Activated CD4-positive, alpha-beta T cell treated with anti-CD3 and anti-CD28 coated beads, Interleukin-2, amount 50 U/mL, for 48 hours (primary cell): ENCODE results near the gene NTN5.
"Not testable (repeated sequence)": the region's sequence is repeated elsewhere in the genome, so short reads cannot be mapped to it uniquely, and the experiment has no call there.

ENCODE experiments used
- DNase-seq, 2 experiments: peaks; one replicate each; pipeline ENCODE4 v3.0.0-alpha.2; 2020

The NTN5 gene, protein sequence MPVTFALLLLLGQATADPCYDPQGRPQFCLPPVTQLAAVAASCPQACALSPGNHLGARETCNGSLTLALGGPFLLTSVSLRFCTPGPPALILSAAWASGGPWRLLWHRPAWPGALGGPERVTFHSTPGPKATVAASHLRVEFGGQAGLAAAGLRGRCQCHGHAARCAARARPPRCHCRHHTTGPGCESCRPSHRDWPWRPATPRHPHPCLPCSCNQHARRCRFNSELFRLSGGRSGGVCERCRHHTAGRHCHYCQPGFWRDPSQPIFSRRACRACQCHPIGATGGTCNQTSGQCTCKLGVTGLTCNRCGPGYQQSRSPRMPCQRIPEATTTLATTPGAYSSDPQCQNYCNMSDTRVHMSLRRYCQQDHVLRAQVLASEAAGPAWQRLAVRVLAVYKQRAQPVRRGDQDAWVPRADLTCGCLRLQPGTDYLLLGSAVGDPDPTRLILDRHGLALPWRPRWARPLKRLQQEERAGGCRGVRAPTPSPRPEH

DNA sequence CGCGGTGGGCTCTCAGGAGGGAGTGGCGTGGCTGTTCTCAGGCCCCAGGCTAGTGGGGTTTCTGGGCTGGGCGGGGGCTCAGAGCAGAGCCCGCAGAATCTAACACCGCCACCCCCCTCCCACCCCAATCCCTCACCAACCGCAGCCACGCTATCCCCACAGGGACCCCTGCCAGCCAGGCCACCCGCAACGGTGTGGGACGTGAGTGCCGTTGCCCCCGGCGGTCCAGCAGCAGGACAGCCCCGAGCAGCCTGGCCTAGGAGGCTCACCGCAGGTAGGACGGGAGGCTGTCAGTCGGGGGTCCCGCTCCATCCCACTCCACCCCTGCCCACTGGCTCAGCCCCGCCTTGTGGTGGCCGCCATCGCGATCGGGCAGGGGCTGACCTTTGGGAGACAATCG, at the start of gene NTN5:
Gene NTN5, minus strand, starts transcription at position 24 of the 400 bp plus-strand sequence. CDS start 2,031 bp downstream, outside the sequence.
- DNase-seq, result no peak

DNA sequence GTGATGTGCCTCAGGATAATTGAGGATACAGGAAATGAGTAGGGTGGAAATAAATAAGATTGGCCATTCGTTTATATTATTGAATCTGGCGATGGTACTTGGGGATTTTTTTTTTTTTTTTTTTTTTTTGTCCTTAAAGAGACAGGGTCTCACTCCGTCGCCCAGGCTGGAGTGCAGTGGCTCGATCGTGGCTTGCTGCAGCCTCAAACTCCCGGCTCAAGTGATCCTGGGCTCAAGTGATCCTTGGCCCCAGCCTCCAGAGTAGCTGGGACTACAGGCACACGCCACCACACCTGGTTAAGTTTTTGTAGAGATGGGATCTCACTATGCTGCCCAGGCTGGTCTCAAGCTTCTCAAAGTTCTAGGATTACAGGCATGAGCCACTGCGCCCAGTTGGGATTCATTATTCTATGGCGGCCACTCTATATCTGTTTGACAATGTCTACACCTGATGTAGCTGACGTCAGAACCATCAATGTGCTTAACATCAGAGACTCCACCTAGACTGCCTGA, 49.4 kb upstream of the NTN5 start:
- no peak for DNase-seq

DNA sequence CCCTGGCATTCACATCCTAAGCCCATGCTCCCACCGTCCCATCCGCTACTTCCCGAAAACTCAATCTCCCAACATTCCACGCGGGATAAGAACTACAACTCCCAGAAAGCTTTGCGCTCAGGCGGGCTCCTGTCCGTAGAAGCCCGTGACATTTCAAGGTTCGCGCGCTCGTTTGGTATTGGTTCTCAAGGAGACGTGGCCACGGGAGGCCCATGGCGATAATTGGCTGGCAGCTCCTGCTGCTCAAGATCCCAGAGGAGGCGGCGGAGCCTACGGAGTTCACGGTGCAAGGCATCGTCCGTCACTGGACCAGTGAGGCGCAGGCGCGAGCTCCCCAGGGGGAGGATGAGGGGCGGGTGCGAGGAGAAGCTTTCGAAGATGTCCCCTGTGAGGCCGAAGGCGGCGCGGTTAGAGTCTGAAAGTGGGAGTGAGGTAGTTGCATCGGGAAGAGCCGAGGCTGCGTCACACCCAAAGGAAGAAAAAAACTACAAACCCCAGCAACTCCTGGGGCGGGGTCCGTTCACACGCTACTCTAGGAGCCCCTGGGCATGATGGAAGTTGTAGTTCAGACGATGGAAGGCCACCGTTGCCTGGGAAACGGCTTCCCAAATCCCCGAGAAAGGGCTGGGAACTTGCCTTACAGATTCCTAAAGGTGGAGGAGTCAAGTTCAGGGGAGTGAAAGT, 47.9 kb upstream of the NTN5 start:
- DNase-seq, result peak; percentile 93 to 95

DNA sequence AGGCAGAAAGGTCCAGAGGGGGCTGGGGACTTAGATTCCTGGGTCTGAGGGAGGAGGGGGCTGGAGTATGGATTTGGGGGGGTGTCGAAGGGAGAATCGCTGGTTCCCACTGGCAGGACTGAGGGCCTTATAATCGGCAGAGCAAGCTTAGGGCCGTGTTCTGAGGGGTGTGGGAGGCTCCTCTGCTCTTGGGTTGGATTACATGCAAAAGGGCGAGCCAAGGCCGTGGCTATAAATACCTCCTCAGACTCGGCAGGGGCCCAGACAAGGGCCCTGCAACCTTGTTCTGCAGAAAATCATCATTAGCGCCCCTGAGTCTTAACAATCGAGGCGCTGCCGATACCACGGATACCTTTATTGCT, 47.4 kb upstream of the NTN5 start:
- no peak for DNase-seq

DNA sequence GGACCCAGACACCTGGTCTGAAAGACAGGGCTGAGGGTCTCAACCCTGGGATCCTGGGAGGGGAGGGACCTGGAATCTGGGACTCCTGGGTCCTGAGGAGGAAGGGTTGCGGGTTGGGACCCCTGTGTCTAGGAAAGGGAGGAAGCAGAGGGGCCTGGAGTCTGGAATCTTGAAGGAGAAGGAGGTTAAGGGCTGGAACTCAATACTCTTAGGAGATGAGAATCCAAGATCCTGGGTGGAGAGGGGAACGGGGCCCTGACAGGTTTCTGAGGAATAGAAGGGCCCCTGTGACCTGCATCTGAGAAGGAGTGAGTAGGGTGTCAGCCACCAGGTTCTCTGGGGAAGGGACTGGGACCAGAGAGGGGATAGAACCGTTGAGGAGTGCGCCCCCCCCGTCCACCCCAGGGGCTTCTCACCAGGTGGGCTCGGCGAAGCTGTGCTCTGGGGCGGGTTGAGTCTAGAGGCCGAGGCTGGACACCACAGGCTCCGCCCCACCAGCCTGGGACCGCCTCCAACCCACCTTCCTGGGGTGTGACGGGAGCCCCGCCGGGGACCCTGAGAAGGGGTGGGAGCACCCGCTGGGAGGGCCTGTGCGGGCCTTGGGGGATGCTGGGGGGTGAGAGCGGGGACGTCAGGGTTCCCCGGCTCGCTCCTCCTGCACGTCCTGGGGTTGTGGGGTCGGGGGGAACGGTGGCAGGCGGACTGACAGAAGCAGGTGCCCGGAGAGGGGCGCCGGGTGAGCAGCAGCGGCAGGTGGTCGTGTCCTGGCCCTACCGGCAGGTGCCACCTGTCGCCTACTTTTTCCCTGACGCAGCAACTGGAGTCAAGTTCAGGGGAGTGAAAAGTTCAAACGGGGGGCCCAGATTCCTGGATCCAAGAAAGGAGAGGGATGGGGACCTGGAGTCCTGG, 46.7 kb upstream of the NTN5 start, which contains the start of gene MAMSTR:
Gene MAMSTR, minus strand, starts transcription at position 463 of the 909 bp plus-strand sequence. CDS start 694 bp downstream, outside the sequence.
- no peak for DNase-seq

DNA sequence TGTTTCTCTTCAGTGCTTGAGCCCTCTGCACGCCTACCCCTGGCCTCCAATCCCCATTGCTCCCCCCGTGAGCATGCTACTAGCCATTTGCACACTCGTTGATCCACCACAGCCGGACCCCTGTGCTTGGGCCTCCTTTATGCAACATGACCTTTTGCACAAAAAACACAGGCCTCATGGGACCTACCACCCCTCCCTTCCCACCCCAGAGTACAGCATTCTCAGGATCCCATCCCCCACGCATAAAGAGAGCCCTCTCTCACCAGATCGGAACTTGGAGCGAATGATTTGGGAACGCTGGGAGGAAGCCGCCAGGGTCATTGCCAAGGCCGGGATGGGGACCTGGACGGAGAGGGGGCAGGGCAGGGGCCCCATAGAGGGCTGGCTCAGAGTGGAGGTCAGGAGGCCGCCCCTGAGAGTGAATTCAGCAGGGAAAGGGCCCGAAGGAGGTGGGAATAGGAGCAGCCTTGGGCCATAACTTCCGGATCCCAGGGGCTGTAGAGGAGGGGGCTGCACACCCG, 46.0 kb upstream of the NTN5 start:
- DNase-seq, result no peak

DNA sequence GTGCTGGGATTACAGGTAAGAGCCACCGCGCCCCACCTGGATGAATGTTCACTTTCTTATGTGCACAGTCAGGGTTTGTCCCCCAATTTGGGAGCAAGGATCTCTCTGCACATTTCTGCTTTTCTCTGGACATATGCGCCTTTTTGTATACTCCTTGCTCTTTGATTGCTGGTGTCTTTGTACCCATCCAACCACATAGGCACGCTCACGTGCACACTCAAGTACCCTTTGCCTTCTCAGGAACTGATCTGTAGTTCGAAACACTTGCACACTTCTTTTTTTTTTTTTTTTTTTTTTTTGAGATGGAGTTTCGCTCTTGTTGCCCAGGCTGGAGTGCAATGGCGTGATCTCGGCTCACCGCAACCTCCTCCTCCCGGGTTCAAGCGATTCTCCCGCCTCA, 45.3 kb upstream of the NTN5 start:
- not testable (repeated sequence) for DNase-seq

DNA sequence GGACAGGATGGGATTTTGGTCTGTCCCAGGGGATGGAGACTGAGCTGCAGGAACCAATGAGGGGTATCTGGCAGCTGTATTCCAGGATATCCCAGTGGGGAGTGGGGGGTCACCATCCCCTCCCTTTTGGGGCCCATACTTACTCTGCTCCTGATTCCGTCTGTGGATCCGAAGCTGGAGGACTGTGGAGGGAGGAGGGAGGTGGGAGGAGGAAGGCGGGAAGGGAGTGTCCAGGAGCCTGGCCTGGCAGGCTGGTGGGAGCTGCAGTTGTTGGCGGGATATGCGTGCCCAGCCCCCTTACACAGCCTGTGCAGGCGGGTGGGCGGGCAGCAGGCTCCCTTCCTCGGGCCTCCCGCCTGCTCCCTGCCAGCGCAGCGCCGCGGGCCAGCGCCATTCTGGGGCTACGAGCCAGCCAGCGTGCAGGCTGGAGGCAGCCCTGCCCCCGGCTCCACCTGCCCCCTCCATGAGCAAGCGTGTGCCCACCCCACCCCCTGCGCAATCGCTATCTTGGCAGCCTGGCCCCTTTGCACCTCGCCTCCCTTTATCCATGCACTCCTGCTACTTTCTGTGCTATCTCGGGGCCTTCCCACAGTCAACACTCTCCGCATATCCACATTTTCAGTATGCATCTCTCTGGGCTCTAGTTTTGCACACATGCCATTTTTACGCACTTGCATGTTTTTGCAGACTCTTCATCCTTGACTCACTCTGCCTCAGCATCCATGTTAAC, 43.9 kb upstream of the NTN5 start:
- no peak for DNase-seq

DNA sequence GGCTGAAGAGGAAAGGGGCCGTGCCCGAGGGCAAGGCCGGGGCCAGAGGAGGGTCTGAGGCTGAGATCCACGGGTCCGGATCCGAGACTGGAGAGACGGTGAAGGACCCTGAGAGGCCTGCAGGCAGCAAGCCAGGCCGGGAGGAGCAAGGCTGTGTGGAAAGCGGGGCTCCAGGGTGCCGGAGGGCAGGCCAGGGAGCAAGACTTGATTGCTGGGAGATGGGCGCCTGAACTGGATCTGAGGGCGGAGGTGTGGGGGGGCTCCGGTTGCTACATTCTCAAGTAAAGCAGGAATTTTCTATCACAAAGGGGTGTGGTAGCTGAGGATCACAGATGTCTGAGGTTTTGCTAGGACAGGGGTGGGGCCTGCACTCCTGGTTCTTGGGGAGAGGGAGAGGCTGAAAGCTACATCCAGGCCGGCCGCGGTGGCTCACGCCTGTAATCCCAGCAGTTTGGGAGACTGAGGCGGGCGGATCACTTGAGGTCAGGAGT, 42.9 kb upstream of the NTN5 start:
- no peak for DNase-seq

DNA sequence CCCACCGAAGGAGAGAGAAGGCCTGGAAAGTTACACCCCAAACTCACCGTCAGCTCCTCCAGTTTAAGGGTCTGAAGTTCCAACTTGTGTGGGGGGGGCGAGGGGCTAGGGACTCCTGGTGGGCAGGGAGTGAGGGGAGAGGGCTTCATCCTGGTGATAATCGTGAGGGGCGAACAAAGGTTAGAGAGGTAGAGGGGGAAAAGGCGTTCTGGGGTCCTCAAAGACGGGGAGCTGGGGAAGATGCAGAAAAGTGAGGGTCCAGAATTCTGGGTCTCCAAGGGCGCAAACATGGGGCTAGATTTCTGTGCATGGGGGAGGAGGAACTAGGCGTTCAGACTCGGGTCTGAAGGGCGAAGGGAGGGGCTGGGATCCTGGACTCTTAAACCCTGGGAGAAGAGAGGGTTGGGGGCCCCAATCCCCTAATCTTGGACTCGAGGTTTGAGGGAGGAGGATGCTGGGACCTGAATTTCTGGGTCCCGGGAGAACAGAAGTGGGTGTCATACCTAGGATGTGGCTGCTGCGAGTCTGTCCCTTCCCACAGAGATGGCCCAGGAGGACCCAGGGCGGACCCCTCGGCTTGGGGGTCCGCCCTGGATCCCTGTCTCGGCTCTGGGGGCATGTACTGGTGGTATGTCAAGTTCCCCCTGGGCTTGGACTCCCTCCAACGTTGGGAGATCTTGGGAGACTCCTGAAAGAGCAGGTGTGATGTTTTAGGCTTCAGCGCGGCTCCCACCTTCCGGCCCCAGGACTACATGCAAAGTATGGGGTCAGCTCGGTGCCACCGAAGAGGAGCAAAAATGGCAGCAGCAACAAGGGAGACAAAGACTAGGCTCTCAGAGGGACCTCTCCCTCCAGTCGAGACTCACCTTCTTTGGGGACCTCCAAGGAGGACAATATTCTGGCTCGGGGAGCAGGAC, 42.2 kb upstream of the NTN5 start:
- DNase-seq, result no peak

DNA sequence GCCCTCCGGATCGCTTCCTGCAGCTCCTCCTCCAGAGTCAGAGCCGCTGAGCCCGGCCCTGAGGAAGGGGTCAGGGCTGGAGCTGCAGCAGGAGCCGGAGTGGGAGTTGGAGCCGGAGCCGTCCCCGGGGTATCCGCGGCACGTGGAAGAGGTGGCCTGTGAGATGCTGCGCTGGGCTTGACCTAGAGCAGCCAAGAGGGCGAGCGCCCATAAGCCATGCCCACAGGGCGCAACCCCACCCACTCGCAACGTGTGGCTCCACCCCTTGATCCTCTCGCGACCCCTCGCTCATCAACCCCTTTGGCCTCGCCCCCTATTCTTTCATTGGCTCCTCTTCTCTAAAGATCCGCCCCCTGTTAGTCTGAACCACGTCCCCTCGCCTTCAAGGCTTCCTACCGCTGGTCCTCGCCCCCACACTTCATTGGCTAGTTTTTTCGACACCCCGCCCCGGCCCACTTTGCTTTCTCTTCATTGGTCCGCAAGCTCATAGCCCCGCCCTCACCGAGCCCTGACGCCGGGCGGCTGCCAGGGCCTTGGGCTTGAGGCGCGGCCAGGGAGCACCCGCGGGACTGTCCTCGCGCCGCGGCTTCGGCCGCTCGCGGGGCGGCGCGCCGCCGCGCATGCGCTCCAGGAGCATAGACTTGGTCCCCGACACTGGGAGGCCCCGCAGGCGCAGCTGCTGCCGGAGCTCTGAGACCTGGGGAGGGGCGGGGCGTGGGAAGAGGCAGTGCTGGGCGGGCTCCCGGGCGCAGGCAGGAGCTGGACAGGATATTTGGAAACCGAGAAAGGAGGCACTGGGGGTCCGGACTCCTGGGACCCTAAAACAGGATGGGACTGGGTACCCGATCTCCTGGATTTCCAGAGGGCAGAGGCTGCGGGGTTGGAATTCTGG, 41.3 kb upstream of the NTN5 start:
- peak; percentile 99 for DNase-seq

DNA sequence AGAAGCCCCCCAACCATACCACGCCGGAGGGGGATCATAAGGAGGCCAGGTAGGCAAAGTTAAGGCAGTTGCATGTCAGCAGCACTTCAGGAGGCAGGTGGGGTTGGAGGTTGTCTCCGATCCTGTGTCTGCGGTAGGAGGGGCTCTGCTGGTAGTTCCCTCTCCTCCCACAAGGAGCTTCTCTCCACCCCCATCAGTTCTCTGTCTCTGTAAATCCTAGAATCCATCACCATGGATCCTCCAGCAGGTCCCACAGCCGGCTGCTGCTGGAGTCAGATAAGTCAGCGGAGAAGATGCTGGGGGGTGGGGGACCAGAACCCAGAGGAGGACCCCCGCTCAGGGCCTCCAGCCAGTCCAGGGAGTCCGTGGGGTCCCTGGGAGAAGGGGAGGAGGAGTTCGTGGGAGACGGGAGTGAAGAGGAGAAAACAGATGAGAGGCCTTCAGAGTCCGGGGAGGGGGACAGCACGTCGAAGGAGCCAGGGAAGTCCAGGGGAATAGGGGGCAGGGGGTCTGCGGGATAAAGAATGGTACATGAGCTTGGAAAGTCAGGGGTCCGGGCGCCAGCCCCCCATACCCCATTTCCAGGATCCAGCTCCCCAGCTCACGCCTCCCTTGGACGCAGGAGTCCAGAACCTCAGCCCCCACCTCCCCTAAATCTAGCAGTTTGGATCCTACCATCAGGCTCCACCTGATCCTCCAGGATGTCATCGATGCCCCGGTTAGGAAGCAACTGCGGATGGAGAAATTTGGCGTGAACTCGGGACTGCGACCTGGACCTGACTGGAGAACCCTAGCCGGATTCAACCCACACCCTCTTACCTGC, 40.4 kb upstream of the NTN5 start:
- DNase-seq, result no peak

DNA sequence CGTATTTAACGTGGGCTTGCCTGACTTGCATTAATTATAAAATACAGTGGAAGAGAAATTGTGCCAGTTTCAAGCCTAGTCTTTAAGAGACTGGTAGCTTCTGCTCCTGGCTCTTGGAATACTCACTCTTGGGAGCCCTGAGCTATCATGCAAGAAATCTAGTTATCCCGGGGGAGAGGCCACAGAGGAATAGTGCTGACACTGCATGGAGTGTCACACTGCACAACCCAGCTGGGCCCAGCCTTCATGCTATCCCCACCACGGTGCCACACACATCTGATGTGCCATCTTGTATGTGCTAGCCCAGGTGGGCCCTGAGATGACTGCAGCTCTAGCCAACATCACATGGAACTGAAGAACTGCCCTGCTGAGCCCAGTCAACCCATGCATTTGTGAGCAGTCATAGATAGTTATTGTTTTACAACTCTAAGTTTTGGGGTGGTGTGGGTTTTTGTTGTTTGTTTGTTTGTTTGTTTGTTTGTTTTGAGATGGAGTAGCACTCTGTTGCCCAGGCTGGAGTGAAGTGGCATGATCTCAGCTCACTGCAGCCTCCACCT, 38.4 kb upstream of the NTN5 start:
- no peak for DNase-seq

DNA sequence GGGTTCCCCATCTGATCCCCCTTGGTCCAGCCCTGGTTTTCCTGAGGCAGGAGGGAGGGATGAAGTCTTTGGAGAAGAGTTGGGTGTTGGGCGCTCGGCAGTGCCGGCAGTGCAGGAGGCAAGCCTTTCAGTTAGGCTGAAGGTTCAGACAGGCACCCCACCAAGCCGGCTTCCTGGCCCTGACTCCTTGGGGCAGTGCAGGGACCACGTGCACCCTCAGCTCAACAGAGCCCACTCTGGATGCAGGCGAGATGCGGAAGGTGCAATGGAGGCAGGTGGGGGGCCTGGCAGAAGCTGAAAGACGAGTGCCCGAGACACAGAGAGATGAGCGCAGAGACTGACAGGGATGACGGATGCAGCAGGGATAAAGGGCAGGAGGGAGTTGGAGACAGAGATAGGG, 35.7 kb upstream of the NTN5 start:
- no peak for DNase-seq

DNA sequence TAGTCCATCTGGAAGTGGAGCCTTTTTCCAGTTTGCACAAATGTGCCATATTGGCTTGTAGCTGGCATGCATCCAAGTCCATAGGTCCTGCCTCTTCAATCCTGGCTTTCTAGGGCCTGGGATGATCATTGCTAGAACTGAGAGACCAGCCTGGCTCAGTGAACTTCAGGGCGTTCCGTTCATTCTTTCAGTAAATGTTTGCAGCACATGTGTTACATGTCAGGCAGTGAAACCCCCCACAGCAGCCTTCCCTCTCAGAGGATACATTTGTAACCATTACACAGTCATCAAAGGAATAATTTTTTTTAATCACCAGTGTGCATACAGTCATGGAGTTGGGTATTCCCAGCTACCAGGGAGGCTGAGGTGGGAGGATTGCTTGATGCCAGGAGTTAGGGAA, 32.6 kb upstream of the NTN5 start:
- DNase-seq, result no peak

DNA sequence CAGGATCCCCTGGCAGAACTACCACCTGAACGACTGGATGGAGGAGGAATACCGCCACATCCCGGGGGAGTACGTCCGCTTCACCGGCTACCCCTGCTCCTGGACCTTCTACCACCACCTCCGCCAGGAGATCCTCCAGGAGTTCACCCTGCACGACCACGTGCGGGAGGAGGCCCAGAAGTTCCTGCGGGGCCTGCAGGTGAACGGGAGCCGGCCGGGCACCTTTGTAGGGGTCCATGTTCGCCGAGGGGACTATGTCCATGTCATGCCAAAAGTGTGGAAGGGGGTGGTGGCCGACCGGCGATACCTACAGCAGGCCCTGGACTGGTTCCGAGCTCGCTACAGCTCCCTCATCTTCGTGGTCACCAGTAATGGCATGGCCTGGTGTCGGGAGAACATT, 30.5 kb upstream of the NTN5 start:
- no peak for DNase-seq

DNA sequence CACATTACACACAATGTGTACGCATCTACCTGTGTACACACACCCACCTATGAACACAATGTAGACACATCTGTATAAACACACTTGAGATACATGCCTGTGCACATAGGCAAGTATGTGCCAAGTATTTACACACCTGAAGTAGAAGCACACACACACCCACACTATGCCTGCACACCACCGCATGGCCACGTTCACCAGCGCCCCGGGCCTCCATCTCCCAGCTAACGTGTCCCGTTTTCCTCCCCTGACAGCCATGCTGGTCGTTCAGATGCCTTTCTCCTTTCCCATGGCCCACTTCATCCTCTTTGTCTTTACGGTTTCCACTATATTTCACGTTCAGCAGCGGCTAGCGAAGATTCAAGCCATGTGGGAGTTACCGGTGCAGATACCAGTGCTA, 29.9 kb upstream of the NTN5 start:
- DNase-seq, result no peak

DNA sequence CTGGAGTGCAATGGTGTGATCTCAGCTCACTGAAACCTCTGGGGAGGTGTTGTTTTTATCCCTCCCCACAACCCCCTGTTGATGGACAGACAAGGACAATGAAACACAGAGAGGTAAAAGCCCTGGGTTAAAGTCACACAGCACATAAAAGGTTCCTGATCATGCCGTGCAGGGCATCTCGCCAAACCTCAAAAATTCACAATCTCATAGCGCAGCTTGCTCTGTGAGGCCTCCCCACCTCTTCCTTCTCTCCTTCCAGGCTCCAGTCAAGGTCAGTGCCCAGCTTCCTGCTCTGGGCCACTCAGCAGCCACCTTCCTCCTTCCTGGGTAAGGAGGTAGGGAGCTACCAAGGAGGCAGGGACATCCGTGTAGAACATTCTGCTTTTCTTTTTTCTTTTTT, 25.2 kb upstream of the NTN5 start:
- no peak for DNase-seq
